Stomach smooth muscle (tissue), 2 donors: Measurements from ENCODE around the gene NUTM2A.
"Not testable (repeated sequence)": the region's sequence is repeated elsewhere in the genome, so short reads cannot be mapped to it uniquely, and the experiment has no call there.

Source experiments
- H3K27ac ChIP-seq: one replicate; pipeline ENCODE4 v1.7.0; 2013; ENCODE audit warnings: mild to moderate bottlenecking, low read length, inconsistent platforms
- H3K27me3 ChIP-seq, 2 donors: one replicate each; pipeline ENCODE4 v1.7.0; 2013; ENCODE audit warnings: low read length in 2 of 2; ENCODE audit not compliant: insufficient read depth in 2 of 2, control insufficient read depth in 1 of 2
- H3K36me3 ChIP-seq, 2 donors: one replicate each; pipeline ENCODE4 v1.7.0; 2013; ENCODE audit warnings: low read length in 2 of 2; ENCODE audit not compliant: control insufficient read depth in 2 of 2, insufficient read depth in 2 of 2
- H3K4me1 ChIP-seq: one replicate; pipeline ENCODE4 v1.7.0; 2013; ENCODE audit warnings: low read length; ENCODE audit not compliant: control insufficient read depth, insufficient read depth
- H3K4me3 ChIP-seq, 2 donors: one replicate each; pipeline ENCODE4 v1.7.0; 2013; ENCODE audit warnings: low read length in 2 of 2
- H3K9ac ChIP-seq, 2 donors: one replicate each; pipeline ENCODE4 v1.7.0; 2013; ENCODE audit warnings: low read length in 2 of 2, mild to moderate bottlenecking in 1 of 2
- H3K9me3 ChIP-seq, 2 donors: one replicate each; pipeline ENCODE4 v1.7.0; 2013; ENCODE audit warnings: low read length in 2 of 2; ENCODE audit not compliant: control insufficient read depth in 2 of 2
- donor health status: healthy.
- donor health status: Pancreatic carcinoma.

The NUTM2A gene, protein sequence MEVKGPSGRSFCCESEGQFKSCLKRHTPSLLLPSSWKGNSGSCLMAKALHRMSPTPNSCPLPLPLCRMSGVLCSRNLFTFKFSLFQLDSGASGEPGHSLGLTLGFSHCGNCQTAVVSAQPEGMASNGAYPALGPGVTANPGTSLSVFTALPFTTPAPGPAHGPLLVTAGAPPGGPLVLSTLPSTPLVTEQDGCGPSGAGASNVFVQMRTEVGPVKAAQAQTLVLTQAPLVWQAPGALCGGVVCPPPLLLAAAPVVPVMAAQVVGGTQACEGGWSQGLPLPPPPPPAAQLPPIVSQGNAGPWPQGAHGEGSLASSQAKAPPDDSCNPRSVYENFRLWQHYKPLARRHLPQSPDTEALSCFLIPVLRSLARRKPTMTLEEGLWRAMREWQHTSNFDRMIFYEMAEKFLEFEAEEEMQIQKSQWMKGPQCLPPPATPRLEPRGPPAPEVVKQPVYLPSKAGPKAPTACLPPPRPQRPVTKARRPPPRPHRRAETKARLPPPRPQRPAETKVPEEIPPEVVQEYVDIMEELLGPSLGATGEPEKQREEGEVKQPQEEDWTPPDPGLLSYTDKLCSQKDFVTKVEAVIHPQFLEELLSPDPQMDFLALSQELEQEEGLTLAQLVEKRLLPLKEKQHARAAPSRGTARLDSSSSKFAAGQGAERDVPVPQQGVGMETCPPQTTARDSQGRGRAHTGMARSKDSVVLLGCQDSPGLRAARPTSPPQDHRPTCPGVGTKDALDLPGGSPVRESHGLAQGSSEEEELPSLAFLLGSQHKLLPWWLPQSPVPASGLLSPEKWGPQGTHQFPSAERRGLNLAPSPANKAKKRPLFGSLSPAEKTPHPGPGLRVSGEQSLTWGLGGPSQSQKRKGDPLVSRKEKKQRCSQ

DNA sequence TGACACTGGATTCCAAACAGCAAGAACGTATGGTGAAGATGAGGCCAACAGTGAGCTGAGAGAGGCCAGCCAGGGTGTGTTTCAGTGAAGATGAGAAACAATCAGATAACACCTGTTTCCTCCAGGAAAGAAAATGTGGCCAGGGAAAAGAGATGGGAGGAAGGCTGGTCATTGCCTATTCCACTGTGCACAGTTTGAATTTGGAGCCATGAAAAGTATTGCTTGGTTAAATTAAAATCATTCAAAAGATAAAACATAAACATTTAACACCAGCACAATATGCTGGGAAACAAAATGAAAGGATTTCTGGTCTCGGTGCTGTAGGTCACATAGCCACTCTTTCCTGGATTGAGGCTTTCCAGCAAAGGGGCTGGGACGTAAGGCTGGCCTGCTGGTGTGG is at the start of gene NUTM2A:
Gene NUTM2A, plus strand, starts transcription at position 301 of the 400 bp plus-strand sequence. CDS start 383 bp downstream, outside the sequence.
- not testable (repeated sequence) for H3K36me3 ChIP-seq, H3K9ac ChIP-seq, H3K27me3 ChIP-seq, H3K9me3 ChIP-seq, H3K4me3 ChIP-seq, H3K4me1 ChIP-seq, H3K27ac ChIP-seq

DNA sequence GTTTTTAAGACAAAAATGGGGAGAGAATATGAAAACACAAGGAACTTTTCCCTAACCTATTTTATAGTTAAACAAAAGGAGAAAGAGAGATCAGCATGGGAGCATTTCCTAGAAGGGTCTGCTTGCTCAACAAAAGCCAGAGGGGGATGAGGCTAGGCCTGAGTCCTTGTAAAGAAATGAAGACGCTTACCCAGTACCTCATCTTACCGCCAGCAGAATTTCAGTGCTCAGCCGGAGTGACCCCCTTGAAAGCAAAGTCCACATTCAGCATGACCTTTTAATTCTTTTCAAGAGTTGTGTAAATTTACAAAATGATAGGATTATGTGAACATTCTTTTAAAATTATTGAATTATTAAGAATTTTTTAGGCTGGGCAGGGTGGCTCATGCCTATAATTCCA is 47.7 kb upstream of the NUTM2A start:
- not testable (repeated sequence) for H3K4me3 ChIP-seq, H3K27ac ChIP-seq, H3K36me3 ChIP-seq

DNA sequence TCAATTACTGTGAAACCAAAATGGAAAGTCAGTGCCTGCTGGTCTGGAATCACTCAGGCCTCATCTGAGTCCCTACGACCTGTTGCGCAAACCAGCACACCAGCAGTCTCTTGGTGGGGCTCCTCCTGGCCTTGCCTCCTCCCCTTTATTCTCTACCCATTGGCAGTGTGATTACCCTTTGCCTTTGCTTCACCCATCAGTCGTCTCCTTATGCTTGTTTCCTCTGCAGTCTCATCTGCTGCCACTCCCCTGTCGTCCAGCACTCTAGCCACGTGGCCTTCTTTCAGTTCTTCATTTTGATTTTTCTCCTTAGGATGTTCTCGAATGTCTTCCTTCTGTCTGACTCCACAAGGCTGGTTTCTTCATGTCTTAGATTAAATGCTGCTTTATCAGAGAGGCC is 40.8 kb upstream of the NUTM2A start:
- not testable (repeated sequence) for H3K9me3 ChIP-seq, H3K4me3 ChIP-seq, H3K27me3 ChIP-seq, H3K27ac ChIP-seq, H3K36me3 ChIP-seq, H3K4me1 ChIP-seq, H3K9ac ChIP-seq

More for the DNA sequence above, 47.7 kb upstream of the NUTM2A start:
- not testable (repeated sequence) for H3K27me3 ChIP-seq, H3K9me3 ChIP-seq, H3K4me1 ChIP-seq, H3K9ac ChIP-seq

DNA sequence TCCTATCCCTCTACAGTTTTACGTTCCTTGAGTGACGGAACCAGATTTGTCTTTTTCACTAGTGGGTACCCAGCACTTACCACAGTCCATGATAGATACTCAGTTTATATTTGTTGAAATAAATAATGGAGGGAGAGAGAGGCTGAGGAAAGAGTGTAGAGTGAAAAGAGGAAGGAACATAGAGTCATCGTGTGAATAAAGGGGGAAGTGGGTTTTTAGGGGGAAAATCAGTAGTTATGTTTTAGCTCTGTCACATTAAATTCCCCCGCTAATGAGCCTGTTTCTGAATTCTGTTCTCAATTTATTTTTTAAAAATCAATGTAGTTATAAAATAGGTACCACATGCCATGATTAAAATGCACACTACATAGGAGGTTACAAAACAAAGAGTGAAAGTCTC is 39.2 kb upstream of the NUTM2A start:
- H3K4me1 ChIP-seq, H3K27me3 ChIP-seq, H3K4me3 ChIP-seq, H3K9ac ChIP-seq, H3K27ac ChIP-seq, H3K9me3 ChIP-seq, H3K36me3 ChIP-seq: not testable (repeated sequence)

DNA sequence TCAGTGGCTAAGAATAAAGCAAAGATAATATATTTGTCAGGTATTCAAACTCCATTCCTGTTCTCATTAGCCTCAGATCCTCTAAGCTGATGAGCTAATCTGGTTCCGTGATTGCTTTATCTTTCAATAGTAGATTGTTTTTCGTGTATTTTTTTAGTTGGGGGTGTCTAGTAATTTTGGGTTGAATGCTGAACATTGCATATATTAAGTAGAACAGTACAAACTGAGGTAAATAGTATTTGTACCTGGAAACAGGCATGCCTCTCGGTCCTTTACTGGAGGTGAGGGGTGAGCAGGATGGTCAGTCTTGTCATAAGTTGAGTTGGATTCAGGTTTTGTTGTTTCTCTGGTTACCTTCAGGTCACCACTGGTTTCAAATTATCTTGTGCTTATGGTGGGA is 37.7 kb upstream of the NUTM2A start:
- H3K9ac ChIP-seq, H3K4me1 ChIP-seq, H3K9me3 ChIP-seq, H3K27me3 ChIP-seq, H3K36me3 ChIP-seq, H3K4me3 ChIP-seq, H3K27ac ChIP-seq: not testable (repeated sequence)

DNA sequence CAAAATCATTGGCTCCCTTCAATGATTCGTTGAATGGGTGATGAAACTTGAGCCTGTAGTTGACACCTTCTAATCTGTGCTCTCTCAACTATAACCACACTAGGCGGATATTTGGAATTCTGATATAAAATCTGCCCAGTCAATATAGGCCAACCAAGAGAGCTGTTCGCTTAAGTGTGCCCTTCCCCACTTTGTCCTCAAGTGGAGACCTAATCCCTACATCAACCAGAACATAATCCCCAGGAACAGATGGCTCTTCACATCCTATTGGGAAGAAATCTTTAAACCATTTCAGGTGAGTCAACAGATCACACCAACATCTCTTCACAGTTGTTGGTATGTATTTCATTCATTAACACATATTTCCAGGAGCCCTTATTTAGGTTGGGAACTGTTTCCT is 33.4 kb upstream of the NUTM2A start:
- H3K4me1 ChIP-seq, H3K9me3 ChIP-seq, H3K27ac ChIP-seq, H3K9ac ChIP-seq, H3K4me3 ChIP-seq, H3K36me3 ChIP-seq, H3K27me3 ChIP-seq: not testable (repeated sequence)

DNA sequence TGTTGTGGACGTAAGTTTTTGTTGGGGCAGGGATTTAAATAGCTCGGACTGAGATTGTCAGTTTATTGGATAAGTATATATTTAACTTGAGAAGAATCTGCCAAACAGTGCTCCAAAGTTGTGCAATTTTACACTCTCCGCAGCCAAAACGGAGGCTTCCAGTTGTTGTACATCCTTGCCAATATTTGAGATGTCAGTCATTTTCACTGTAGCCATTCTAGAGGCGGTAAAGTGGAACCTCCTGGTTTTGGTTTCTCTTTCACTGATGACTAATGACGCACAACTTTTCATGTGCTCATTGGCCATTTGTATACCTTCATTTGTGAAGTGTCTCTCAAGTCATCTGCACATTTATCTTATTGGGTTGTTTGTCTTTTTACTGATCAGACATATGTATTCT is 24.3 kb upstream of the NUTM2A start:
- H3K27me3 ChIP-seq, H3K27ac ChIP-seq, H3K4me3 ChIP-seq: not testable (repeated sequence)

DNA sequence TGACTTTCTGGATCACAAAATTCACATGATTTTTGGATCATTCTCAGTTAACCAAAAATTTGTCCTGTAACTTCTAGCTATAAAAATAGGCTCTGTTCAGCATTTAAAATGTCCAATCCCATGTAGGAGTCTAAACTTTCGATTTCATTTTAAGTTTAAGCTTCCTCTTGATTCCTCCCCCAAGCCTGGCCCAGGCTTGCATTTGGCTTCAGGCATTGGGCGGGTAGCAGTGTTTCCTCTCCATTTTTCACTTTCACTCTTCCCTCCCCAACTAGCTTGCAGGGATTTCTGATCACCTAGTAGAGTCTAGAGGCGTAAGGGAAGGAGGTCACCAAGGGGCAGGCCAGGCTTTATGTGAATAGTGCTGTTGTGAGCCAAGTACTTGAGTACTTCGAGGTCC is 20.4 kb upstream of the NUTM2A start:
- H3K4me1 ChIP-seq, H3K36me3 ChIP-seq, H3K4me3 ChIP-seq, H3K27ac ChIP-seq, H3K9me3 ChIP-seq, H3K9ac ChIP-seq, H3K27me3 ChIP-seq: not testable (repeated sequence)

More for the DNA sequence above, 24.3 kb upstream of the NUTM2A start:
- H3K9ac ChIP-seq, H3K4me1 ChIP-seq, H3K36me3 ChIP-seq, H3K9me3 ChIP-seq: not testable (repeated sequence)

DNA sequence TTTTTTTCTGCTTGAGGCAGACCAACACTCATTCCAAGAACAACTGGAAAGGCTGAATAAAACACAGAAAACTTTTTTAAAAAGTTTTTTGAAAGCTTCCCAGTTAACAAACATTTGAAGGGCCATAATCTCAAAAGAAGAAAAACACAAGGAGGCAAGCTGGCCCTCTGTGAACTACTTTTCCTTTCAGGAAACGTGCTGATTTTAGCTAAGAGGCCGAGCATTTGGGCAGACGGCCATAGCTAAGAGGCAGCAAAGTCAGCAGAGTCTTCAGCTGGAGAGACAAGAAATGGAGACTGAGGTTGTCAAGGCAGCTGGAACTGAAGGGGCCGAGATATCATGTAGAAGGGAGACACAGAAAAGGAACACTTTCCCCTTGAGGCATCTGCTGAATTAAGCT is 18.3 kb upstream of the NUTM2A start:
- not testable (repeated sequence) for H3K27ac ChIP-seq, H3K9ac ChIP-seq, H3K4me1 ChIP-seq, H3K27me3 ChIP-seq, H3K9me3 ChIP-seq, H3K36me3 ChIP-seq, H3K4me3 ChIP-seq

DNA sequence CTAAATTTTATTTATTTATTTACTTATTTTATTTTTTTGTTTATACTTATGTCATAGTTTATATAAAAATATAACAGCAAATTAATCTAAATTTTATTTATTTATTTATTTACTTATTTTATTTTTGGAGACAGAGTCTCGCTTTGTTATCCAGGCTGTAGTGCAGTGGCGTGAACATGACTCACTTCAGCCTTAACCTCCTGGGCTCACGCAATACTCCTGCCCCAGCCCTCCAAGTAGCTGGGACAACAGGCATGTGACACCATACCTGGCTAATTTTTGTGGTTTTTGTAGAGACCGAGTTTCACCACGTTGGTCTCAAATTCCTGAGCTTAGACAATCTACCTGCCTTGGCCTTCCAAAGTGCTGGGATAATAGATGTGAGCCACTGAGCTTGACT is 14.9 kb upstream of the NUTM2A start:
- not testable (repeated sequence) for H3K4me1 ChIP-seq, H3K27ac ChIP-seq, H3K36me3 ChIP-seq, H3K4me3 ChIP-seq, H3K9ac ChIP-seq, H3K27me3 ChIP-seq, H3K9me3 ChIP-seq

DNA sequence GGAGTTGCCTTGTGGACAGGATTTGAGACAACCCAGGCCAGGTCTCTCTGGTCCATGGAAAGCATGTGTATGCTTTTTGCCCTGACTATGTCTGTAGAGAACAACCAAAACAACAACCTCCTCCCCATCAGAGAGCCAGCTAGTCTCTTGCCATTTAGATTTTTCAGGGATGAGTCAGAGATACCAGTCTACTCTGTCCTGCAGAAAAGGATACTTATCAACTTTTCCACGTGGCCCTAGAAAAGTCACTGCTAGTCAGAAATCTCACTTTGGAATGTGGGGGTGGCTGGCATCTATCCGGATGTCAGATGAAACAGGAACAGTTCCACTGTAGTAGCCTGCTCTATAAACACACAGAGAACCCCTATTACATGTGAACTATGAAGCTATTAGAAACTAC is 13.4 kb upstream of the NUTM2A start:
- not testable (repeated sequence) for H3K9me3 ChIP-seq, H3K36me3 ChIP-seq, H3K4me3 ChIP-seq, H3K4me1 ChIP-seq, H3K27me3 ChIP-seq, H3K9ac ChIP-seq, H3K27ac ChIP-seq
